SH-SY5Y (cell line): ENCODE measurements around the gene CPNE9.

Source experiments
- GATA2 ChIP-seq: IDR thresholded peaks from 2 replicates; pipeline ENCODE4 v1.6.1; 2011; ENCODE audit warnings: mild to moderate bottlenecking, low read depth, low read length
- GATA3 ChIP-seq: IDR thresholded peaks from 2 replicates; pipeline ENCODE4 v1.6.1; 2011; ENCODE audit warnings: low read depth, mild to moderate bottlenecking, low read length, moderate library complexity

GRCh38 chr3:9685216-9686049, 18.2 kb upstream of the CPNE9 start:
- TF ChIP-seq GATA2 (no peak), GATA3 (no peak)
